Stromal cell of bone marrow (primary cell): ENCODE results near the gene ARMC7.
"Not testable (repeated sequence)": the region's sequence is repeated elsewhere in the genome, so short reads cannot be mapped to it uniquely, and the experiment has no call there.

Experiments
- DNase-seq: peaks from one replicate; pipeline ENCODE4 v3.0.0-alpha.2; 2012; ENCODE audit warnings: low read depth

Gene ARMC7

GRCh38 chr17:75154195-75155106 lies 44.7 kb downstream of the ARMC7 start, which contains the start of gene JPT1:
TSS of gene JPT1 (minus strand) at chr17:75154512. CDS start at chr17:75154397, 115 bp downstream.
- DNase-seq: peak; percentile 98

- no peak for DNase-seq
These were observed 45.4 kb downstream of the ARMC7 start for GRCh38 chr17:75155191-75155601.

GRCh38 chr17:75158480-75158879 lies 48.7 kb downstream of the ARMC7 start:
- not testable (repeated sequence) for DNase-seq

GRCh38 chr17:75159196-75160031 lies 49.6 kb downstream of the ARMC7 start:
- DNase-seq: no peak

GRCh38 chr17:75160211-75160610 lies 50.4 kb downstream of the ARMC7 start:
- no peak for DNase-seq

GRCh38 chr17:75163074-75163473 lies 53.3 kb downstream of the ARMC7 start:
- DNase-seq: no peak

GRCh38 chr17:75164606-75165005 lies 54.8 kb downstream of the ARMC7 start:
- DNase-seq: not testable (repeated sequence)

GRCh38 chr17:75168998-75169397 lies 59.2 kb downstream of the ARMC7 start:
- DNase-seq: no peak

GRCh38 chr17:75173526-75173925 lies 63.8 kb downstream of the ARMC7 start:
- DNase-seq: no peak

- DNase-seq: no peak
These were observed 65.2 kb downstream of the ARMC7 start for GRCh38 chr17:75174996-75175395.

- no peak for DNase-seq
These were observed 66.9 kb downstream of the ARMC7 start for GRCh38 chr17:75176625-75177024.

GRCh38 chr17:75178453-75178852 lies 68.7 kb downstream of the ARMC7 start:
- no peak for DNase-seq
